ENCODE measurements around the gene CEP70.

GRCh38 chr3:138474163-138474562 lies 119.9 kb downstream of the CEP70 start:
- no peak for TF ChIP-seq EZH2 (IDR thresholded peaks at IDR 0.05; ENCODE audit: insufficient read depth, poor library complexity, severe bottlenecking)
- TF ChIP-seq EZH2phosphoT487 (IDR thresholded peaks at IDR 0.05; ENCODE audit: insufficient read depth, low read depth), result no peak

Measured in GM23248 (cell line).